Measurements from ENCODE around the gene TENM4. TPM values are rescaled to one million over a fixed set of nuclear protein-coding genes. Genes with fewer than 3 reads are reported as not detected.
"Not testable (repeated sequence)": the region's sequence is repeated elsewhere in the genome, so short reads cannot be mapped to it uniquely, and the experiment has no call there.

TENM4 gene
- total RNA-seq, 1 experiment from 2014 or later, result 25.0 TPM

GRCh38 chr11:78641541-78641940, 799.3 kb downstream of the TENM4 start (continued):
- TF ChIP-seq AFF4 (CRISPR knock-in tag; IDR thresholded peaks at IDR 0.05; ENCODE audit: borderline replicate concordance) (no peak), FOXP1 (CRISPR knock-in tag; IDR thresholded peaks at IDR 0.05; ENCODE audit: borderline replicate concordance) (no peak), IRF2 (CRISPR knock-in tag; IDR thresholded peaks at IDR 0.05; ENCODE audit: borderline replicate concordance, low read depth) (no peak), NR3C1 (CRISPR knock-in tag; conservative IDR thresholded peaks at IDR 0.05; ENCODE audit: low read depth) (no peak)

- CTCF ChIA-PET, result no interaction called here
- H3K4me1 Mint-ChIP-seq, result no peaks in the 10 kb centered on the region
- no peak overlapping the region for H3K4me3 Mint-ChIP-seq
- H3K27me3 Mint-ChIP-seq (ENCODE audit: low read depth), result peaks cover 9% of the 10 kb centered on the region; the same call in 1 of the 2 replicates
- TF ChIP-seq NFATC4 (CRISPR knock-in tag; IDR thresholded peaks at IDR 0.05) (no peak), ATF2 (CRISPR knock-in tag; IDR thresholded peaks at IDR 0.05; ENCODE audit: borderline replicate concordance, low read depth) (no peak), GTF2I (CRISPR knock-in tag; conservative IDR thresholded peaks at IDR 0.05) (no peak), HMGXB4 (CRISPR knock-in tag; IDR thresholded peaks at IDR 0.05) (no peak)
- H3K9me3 Mint-ChIP-seq, result peaks cover 40% of the 10 kb centered on the region
- H3K36me3 Mint-ChIP-seq, result peaks cover 9% of the 10 kb centered on the region
- DNase-seq (ENCODE audit: low spot score) (no peak), ATAC-seq (no peak)
- POLR2A ChIA-PET, result no interaction called here
- H3K27ac Mint-ChIP-seq, result no peak overlapping the region
These were observed 802.0 kb downstream of the TENM4 start for GRCh38 chr11:78638704-78639380.

GRCh38 chr11:78637527-78637926, 803.3 kb downstream of the TENM4 start:
- DNase-seq (ENCODE audit: low spot score); H3K27me3 Mint-ChIP-seq (ENCODE audit: low read depth); ATAC-seq; POLR2A ChIA-PET; CTCF ChIA-PET; H3K36me3 Mint-ChIP-seq; H3K4me1 Mint-ChIP-seq; H3K27ac Mint-ChIP-seq; H3K4me3 Mint-ChIP-seq: not testable (repeated sequence)
- H3K9me3 Mint-ChIP-seq, result peaks cover 40% of the 10 kb centered on the region

- ChIA-PET CTCF (no interaction called here), POLR2A (no interaction called here)
- ATAC-seq, result no peak
- H3K27ac Mint-ChIP-seq, result no peak overlapping the region
- H3K36me3 Mint-ChIP-seq, result peaks cover 9% of the 10 kb centered on the region
- H3K9me3 Mint-ChIP-seq, result peaks cover 44% of the 10 kb centered on the region
- H3K4me3 Mint-ChIP-seq, result no peak overlapping the region
- H3K4me1 Mint-ChIP-seq, result no peaks in the 10 kb centered on the region
- H3K27me3 Mint-ChIP-seq (ENCODE audit: low read depth), result peaks cover 12% of the 10 kb centered on the region; the same call in 1 of the 2 replicates
- DNase-seq (ENCODE audit: low spot score), result no peak
- no peak for TF ChIP-seq ZMAT4 (CRISPR knock-in tag; IDR thresholded peaks at IDR 0.05)
- no peak for TF ChIP-seq PRDM15 (CRISPR knock-in tag; IDR thresholded peaks at IDR 0.05)
- TF ChIP-seq E2F4 (CRISPR knock-in tag; IDR thresholded peaks at IDR 0.05; ENCODE audit: borderline replicate concordance, low read depth), result no peak
- TF ChIP-seq ZBTB21 (CRISPR knock-in tag; IDR thresholded peaks at IDR 0.05; ENCODE audit: borderline replicate concordance), result no peak
- no peak for TF ChIP-seq ELF4 (CRISPR knock-in tag; IDR thresholded peaks at IDR 0.05; ENCODE audit: low read depth)
- TF ChIP-seq ZNF232 (CRISPR knock-in tag; IDR thresholded peaks at IDR 0.05), result no peak
- no peak for TF ChIP-seq TEAD4 (CRISPR knock-in tag; IDR thresholded peaks at IDR 0.05)
These were observed 804.9 kb downstream of the TENM4 start for GRCh38 chr11:78635814-78636506.

All from WTC11 (cell line).